Common myeloid progenitor, CD34-positive (primary cell): Measurements from ENCODE around the gene CCDC187.

Experiments used
- CTCF ChIA-PET: fragments of 350-600 bp; sonication (Branson Sonifier 250); formaldehyde crosslinking; loops from one replicate; lab custom pipeline; 2021; ENCODE audit warnings: antibody characterized with exemption; lab: Charles Lee
- POLR2A ChIA-PET: fragments of 350-600 bp; sonication (Branson Sonifier 250); formaldehyde crosslinking; loops from one replicate; lab custom pipeline; 2021; ENCODE audit warnings: antibody characterized with exemption; lab: Charles Lee
- DNase-seq, 3 donors: peaks; one replicate each; pipeline versions ENCODE4 v3.0.0 to v3.0.0-alpha.2; 2013
- H3K27ac ChIP-seq, 2 experiments: 1 replicate in 1 of 2; 2 replicates in 1 of 2; pipeline ENCODE4 v1.7.0; 2013; ENCODE audit warnings: inconsistent platforms in 2 of 2, low read length in 2 of 2, mild to moderate bottlenecking in 2 of 2, low read depth in 1 of 2, moderate library complexity in 1 of 2; ENCODE audit not compliant: severe bottlenecking in 2 of 2, insufficient read depth in 1 of 2, poor library complexity in 1 of 2
- H3K27me3 ChIP-seq, 5 experiments: replicated peaks in 2 of 5; 1 replicate in 3 of 5; 2 replicates in 2 of 5; pipeline versions ENCODE4 v1.6.1 to v1.7.0; 2013; ENCODE audit warnings: low read length in 4 of 5, mild to moderate bottlenecking in 2 of 5, moderate library complexity in 2 of 5, inconsistent platforms in 1 of 5; ENCODE audit not compliant: insufficient read depth in 5 of 5, control insufficient read depth in 4 of 5
- H3K36me3 ChIP-seq, 4 experiments: 1 replicate in 2 of 4; 2 replicates in 2 of 4; pipeline versions ENCODE4 v1.6.1 to v1.7.0; 2013; ENCODE audit warnings: low read length in 3 of 4, control low read depth in 1 of 4, mild to moderate bottlenecking in 1 of 4; ENCODE audit not compliant: control insufficient read depth in 4 of 4, insufficient read depth in 4 of 4
- H3K4me1 ChIP-seq, 4 experiments: 1 replicate in 3 of 4; 2 replicates in 1 of 4; pipeline versions ENCODE4 v1.6.1 to v1.7.1; 2013; ENCODE audit warnings: low read length in 3 of 4, mild to moderate bottlenecking in 3 of 4, control low read depth in 1 of 4, inconsistent platforms in 1 of 4, moderate library complexity in 1 of 4; ENCODE audit not compliant: control insufficient read depth in 4 of 4, insufficient read depth in 4 of 4; ENCODE audit errors: control extremely low read depth in 1 of 4
- H3K4me3 ChIP-seq, 7 experiments: 1 replicate in 4 of 7; 2 replicates in 3 of 7; pipeline versions ENCODE4 v1.5.1 to v1.7.0; 2013; ENCODE audit warnings: mild to moderate bottlenecking in 7 of 7, low read length in 6 of 7, moderate library complexity in 6 of 7, inconsistent platforms in 2 of 7, low read depth in 2 of 7, control low read depth in 1 of 7; ENCODE audit not compliant: insufficient read depth in 4 of 7, control insufficient read depth in 1 of 7; ENCODE audit errors: extremely low read depth in 1 of 7
- H3K9me3 ChIP-seq, 5 experiments: 1 replicate in 4 of 5; 2 replicates in 1 of 5; pipeline versions ENCODE4 v1.6.1 to v1.7.1; 2013; ENCODE audit warnings: low read length in 4 of 5, mild to moderate bottlenecking in 2 of 5, inconsistent platforms in 1 of 5, low read depth in 1 of 5, moderate library complexity in 1 of 5; ENCODE audit not compliant: control insufficient read depth in 4 of 5, insufficient read depth in 2 of 5; ENCODE audit errors: control extremely low read depth in 1 of 5
- whole genome bisulfite sequencing: methylation state at CpG from one replicate; pipeline ENCODE4 v1.1.5; 2013; ENCODE audit not compliant: insufficient coverage; 5-methylcytosine and 5-hydroxymethylcytosine counted together

The CCDC187 gene

DNA sequence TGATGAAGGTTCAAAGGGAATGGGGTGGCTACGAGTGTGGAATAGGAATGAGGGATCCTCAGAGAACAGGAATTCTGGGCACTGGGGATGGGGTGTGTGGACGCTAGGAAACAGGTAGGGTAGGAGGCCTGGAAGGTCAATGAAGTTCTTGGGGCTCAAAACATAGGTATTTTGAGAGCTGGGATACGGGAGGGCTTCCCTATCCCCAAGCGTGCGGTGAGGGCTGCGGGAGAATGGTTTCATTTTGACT, 59.0 kb downstream of the CCDC187 start:
- CTCF ChIA-PET: interaction anchor here (2.5 kb wide), 1 partner anchor 20 kb away, joined by 7 read pairs; no protein-coding TSS in a partner anchor
- POLR2A ChIA-PET: no interaction called here
- WGBS: 2% methylated on average over 6 of the region's 6 CpGs
- Histone ChIP-seq H3K36me3 (peaks cover 0 to 21% (median 2%) of the 10 kb centered on the region in 4 experiments), H3K27me3 (peaks cover 0 to 2% (median 0%) of the 10 kb centered on the region in 5 experiments), H3K4me1 (peaks cover 16 to 32% (median 24%) of the 10 kb centered on the region in 4 experiments), H3K27ac (peak overlapping the region in 1 of 2 experiments; percentile 63), H3K9me3 (no peaks in the 10 kb centered on the region), H3K4me3 (peak overlapping the region; percentile 58 to 92 (median 80))
- DNase-seq: no peak

DNA sequence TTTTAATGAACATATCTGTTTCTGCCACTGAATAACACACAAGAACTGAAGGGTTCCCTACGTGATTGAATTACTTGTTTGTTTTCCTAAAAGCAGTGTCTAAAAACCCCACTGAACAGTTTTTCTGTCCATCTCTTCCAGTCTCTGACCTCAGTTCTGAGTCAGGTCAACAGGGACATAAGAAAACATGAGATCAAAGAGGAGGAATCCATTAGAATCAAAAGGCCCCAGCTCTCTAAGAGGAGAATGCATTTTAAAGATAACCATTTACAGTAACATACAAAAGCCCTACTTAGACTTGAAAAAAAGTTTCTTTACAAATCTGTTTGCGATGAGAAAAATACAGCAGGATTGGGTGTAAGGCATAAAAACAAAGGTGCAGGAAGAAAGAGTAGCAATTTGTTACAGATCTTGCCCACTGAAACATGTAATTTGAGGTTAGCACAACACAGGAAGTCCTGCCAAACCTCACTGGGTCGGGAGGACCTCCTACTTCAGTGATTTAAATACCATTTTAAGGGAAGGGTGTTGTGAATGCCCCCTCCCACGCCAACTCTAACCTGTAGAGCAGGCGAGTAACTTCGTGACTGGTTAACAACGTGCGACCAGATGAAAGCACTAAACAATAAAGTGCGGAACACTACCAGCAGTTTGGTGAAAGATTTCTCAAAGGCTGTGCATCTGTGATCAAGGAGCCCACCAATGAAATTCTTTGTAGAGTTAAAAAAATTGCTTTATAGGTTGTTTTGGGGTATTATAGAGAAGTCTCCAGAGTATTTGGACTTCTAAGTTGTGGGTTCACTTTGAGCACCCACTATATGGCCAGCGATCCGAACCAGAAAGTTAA, 59.5 kb downstream of the CCDC187 start:
- peaks cover 0 to 21% (median 2%) of the 10 kb centered on the region in 4 experiments for H3K36me3 ChIP-seq
- peak overlapping the region in 1 of 2 experiments; percentile 63 for H3K27ac ChIP-seq
- peaks cover 16 to 32% (median 26%) of the 10 kb centered on the region in 4 experiments for H3K4me1 ChIP-seq
- peak overlapping the region in 6 of 7 experiments; percentile 76 to 92 (median 80) for H3K4me3 ChIP-seq
- H3K27me3 ChIP-seq: peaks cover 0 to 2% (median 0%) of the 10 kb centered on the region in 5 experiments
- ChIA-PET CTCF (interaction anchor here (1.1 to 2.5 kb wide), 4 partner anchors 18 to 123 kb away, joined by 3 to 7 read pairs (median 6); no protein-coding TSS in a partner anchor), POLR2A (no interaction called here)
- peak in 2 of 3 donors; percentile 51 to 54 for DNase-seq
- WGBS: 40% methylated on average over 9 of the region's 11 CpGs
- no peaks in the 10 kb centered on the region for H3K9me3 ChIP-seq

DNA sequence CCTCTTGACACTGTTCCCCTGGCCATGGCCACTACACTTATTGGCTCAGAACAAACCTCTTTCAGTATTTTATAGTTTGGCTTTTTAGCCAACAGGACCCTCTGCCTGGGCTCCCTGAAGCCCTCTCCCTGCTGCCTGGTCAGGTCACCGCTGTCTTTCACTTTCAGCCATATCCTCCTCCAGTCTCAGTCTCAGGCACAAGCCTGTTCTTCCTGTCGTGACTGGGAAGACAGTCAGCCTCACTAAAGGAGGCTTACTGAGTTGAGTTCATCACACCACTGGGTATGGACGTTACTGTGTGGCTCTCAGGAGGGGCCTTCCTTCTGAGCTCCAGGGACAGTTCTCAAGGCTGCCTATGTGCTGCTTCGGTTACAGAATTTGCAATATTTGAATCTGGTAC, 60.3 kb downstream of the CCDC187 start:
- WGBS: 86% methylated on average over 4 of the region's 4 CpGs
- DNase-seq: no peak
- H3K36me3 ChIP-seq: peaks cover 0 to 21% (median 2%) of the 10 kb centered on the region in 4 experiments
- ChIA-PET POLR2A (no interaction called here), CTCF (interaction anchor here (0.7 to 2.5 kb wide), 6 partner anchors 9 to 122 kb away, joined by 3 to 7 read pairs (median 6); no protein-coding TSS in a partner anchor)
- peaks cover 0 to 2% (median 0%) of the 10 kb centered on the region in 5 experiments for H3K27me3 ChIP-seq
- peak overlapping the region in 1 of 2 experiments; percentile 3 for H3K27ac ChIP-seq
- no peaks in the 10 kb centered on the region for H3K9me3 ChIP-seq
- peaks cover 16 to 38% (median 33%) of the 10 kb centered on the region in 4 experiments for H3K4me1 ChIP-seq
- H3K4me3 ChIP-seq: peak overlapping the region in 4 of 7 experiments; percentile 8 to 85 (median 46)

DNA sequence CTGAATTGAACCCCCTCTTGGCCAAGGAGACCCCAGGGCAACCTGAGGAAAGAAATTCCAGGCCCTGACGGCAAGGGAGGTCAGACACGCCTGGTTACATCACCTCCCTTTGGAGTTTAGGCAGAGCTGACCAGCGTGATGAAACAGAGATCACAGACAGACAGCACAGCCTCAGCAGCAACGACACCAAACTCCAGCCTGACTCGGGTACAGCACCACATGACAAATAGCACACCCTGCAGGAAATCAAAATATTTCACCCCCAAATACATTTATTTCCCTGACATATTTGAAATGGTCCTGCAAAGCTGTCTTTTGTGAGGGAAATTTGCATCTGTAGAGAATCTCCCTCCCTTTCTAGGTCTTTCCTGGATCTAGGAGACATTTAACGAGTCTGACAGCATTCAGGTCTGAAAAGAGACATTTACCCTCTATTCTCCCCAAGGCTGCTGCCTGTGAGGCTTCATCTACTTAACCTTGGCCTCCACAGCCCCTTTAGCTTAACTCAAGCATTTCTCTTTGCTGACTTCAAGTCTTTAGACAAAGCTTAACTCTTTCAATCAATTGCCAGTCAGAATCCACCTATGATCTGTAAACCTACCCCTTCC, 60.9 kb downstream of the CCDC187 start:
- Histone ChIP-seq H3K9me3 (no peaks in the 10 kb centered on the region), H3K36me3 (peaks cover 0 to 21% (median 2%) of the 10 kb centered on the region in 4 experiments), H3K4me1 (peaks cover 16 to 45% (median 39%) of the 10 kb centered on the region in 4 experiments), H3K27me3 (no peaks in the 10 kb centered on the region), H3K4me3 (peak overlapping the region in 1 of 7 experiments; percentile 13), H3K27ac (peak overlapping the region in 1 of 2 experiments; percentile 3)
- peak in 2 of 3 donors; percentile 43 to 46 for DNase-seq
- POLR2A ChIA-PET: no interaction called here
- CTCF ChIA-PET: interaction anchor here (0.7 to 2.5 kb wide), 6 partner anchors 9 to 122 kb away, joined by 3 to 7 read pairs (median 6); no protein-coding TSS in a partner anchor
- 62% methylated on average over 6 of the region's 6 CpGs for WGBS

DNA sequence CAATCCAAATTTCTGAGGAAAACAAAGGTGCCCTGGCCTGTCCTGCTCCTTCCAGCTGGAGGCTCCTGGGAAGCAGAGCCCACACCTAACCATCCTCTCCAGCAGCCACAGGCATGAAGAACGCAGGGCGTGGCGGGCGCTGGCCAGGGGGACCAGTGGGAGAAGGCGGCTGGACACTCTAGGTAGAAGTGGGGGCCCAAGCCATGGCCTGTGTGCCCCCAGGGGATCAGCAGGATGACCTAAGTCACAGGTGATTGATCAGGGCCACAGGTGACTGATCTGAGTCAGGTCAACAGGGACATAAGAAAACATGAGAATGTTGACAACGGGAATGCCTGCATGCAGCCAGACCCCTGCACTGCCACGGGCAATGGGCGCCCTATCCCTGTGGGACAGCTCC, 61.6 kb downstream of the CCDC187 start:
- H3K4me3 ChIP-seq: no peak overlapping the region
- 99% methylated on average over 6 of the region's 8 CpGs for WGBS
- no peaks in the 10 kb centered on the region for H3K27me3 ChIP-seq
- H3K36me3 ChIP-seq: peaks cover 0 to 21% (median 2%) of the 10 kb centered on the region in 4 experiments
- DNase-seq: no peak
- H3K27ac ChIP-seq: no peak overlapping the region
- ChIA-PET POLR2A (no interaction called here), CTCF (interaction anchor here (1.0 to 1.9 kb wide), 4 partner anchors 14 to 72 kb away, joined by 3 to 7 read pairs (median 3); no protein-coding TSS in a partner anchor)
- no peaks in the 10 kb centered on the region for H3K9me3 ChIP-seq
- peaks cover 16 to 52% (median 46%) of the 10 kb centered on the region in 4 experiments for H3K4me1 ChIP-seq

DNA sequence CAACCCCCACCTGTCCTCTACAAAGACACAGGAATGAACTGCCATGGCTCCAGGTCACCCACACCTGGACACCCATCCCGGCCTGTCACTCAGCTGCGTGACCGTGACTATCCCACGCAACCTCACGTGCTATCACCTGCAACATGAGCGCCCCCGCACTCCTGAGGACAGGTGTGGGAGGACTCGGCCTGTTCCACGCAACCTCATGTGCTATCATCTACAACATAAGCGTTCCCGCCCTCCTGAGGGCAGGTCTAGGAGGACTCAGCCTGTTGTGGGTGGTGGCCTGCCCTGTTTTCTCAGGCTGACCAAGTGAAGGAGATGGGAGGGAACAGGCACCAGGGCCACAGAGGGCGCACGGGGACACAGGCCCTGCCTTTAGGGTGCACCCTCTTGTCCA, 62.4 kb downstream of the CCDC187 start:
- 97% methylated on average over 12 of the region's 13 CpGs for WGBS
- Histone ChIP-seq H3K36me3 (peaks cover 2 to 24% (median 4%) of the 10 kb centered on the region in 4 experiments), H3K27ac (no peak overlapping the region), H3K9me3 (no peaks in the 10 kb centered on the region), H3K4me3 (no peak overlapping the region), H3K4me1 (peaks cover 16 to 52% (median 47%) of the 10 kb centered on the region in 4 experiments), H3K27me3 (no peaks in the 10 kb centered on the region)
- DNase-seq: no peak
- CTCF ChIA-PET: interaction anchor here (1.0 to 1.9 kb wide), 4 partner anchors 13 to 71 kb away, joined by 3 to 7 read pairs (median 3); no protein-coding TSS in a partner anchor
- POLR2A ChIA-PET: no interaction called here
